Measurements from ENCODE around the gene TMEM242. TPM values are rescaled to one million over a fixed set of nuclear protein-coding genes. Genes with fewer than 3 reads are reported as not detected.
"Not testable (repeated sequence)": the region's sequence is repeated elsewhere in the genome, so short reads cannot be mapped to it uniquely, and the experiment has no call there.

The TMEM242 gene
- total and polyA plus RNA-seq, 7 donors, result 1.8 to 10.0 (median 6.9) TPM

DNA sequence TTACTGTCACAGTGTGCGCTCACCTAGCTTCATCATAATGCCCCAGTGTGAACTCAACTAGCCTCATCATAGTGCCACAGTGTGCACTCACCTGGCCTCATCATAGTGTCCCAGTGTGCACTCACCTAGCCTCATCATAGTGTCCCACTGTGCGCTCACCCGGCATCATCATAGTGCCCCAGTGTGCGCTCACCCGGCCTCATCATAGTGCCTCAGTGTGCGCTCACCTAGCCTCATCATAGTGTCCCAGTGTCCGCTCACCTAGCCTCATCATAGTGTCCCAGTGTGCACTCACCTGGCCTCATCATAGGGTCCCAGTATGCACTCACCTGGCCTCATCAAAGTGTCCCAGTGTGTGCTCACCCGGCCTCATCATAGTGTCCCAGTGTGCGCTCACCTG lies 10.6 kb downstream of the TMEM242 start:
- Histone ChIP-seq H3K27me3 (no peaks in the 10 kb centered on the region), H3K27ac (no peak overlapping the region), H3K36me3 (peaks cover 0 to 22% (median 15%) of the 10 kb centered on the region in 4 donors), H3K4me3 (no peak overlapping the region), H3K9me3 (no peaks in the 10 kb centered on the region), H3K4me1 (peaks cover 0 to 16% (median 10%) of the 10 kb centered on the region in 4 donors)
- intact Hi-C loops (cut with DNase I), result loop anchor here (10.0 kb wide), 1 partner anchor 632 kb away; no protein-coding TSS in a partner anchor
- whole genome bisulfite sequencing, 2 donors, result 75 to 76% methylated on average over 9 of the region's 9 CpGs
- TF ChIP-seq, protein P1, sequence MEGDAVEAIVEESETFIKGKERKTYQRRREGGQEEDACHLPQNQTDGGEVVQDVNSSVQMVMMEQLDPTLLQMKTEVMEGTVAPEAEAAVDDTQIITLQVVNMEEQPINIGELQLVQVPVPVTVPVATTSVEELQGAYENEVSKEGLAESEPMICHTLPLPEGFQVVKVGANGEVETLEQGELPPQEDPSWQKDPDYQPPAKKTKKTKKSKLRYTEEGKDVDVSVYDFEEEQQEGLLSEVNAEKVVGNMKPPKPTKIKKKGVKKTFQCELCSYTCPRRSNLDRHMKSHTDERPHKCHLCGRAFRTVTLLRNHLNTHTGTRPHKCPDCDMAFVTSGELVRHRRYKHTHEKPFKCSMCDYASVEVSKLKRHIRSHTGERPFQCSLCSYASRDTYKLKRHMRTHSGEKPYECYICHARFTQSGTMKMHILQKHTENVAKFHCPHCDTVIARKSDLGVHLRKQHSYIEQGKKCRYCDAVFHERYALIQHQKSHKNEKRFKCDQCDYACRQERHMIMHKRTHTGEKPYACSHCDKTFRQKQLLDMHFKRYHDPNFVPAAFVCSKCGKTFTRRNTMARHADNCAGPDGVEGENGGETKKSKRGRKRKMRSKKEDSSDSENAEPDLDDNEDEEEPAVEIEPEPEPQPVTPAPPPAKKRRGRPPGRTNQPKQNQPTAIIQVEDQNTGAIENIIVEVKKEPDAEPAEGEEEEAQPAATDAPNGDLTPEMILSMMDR (IDR thresholded peaks at IDR 0.05), result no peak
- no peak for TF ChIP-seq POLR2AphosphoS5 (IDR thresholded peaks at IDR 0.05)
- no peak for TF ChIP-seq EP300 (IDR thresholded peaks at IDR 0.05)
- no peak for TF ChIP-seq POLR2A (IDR thresholded peaks at IDR 0.05)
- no peak for DNase-seq

DNA sequence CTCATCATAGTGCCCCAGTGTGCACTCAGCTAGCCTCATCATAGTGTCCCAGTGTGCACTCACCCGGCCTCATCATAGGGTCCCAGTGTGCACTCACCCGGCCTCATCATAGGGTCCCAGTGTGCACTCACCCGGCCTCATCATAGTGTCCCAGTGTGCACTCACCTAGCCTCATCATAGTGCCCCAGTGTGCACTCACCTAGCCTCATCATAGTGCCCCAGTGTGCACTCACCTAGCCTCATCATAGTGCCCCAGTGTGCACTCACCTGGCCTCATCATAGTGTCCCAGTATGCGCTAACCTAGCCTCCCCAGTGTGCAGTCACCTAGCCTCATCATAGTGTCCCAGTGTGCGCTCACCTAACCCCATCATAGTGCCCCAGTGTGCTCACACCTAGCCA lies 12.6 kb downstream of the TMEM242 start:
- WGBS, 2 donors, result 87 to 88% methylated on average over 5 of the region's 5 CpGs
- H3K4me3 ChIP-seq, H3K9me3 ChIP-seq, H3K27me3 ChIP-seq, H3K27ac ChIP-seq, DNase-seq: not testable (repeated sequence)
- Histone ChIP-seq H3K4me1 (peaks cover 0 to 17% (median 16%) of the 10 kb centered on the region in 4 donors), H3K36me3 (peaks cover 0 to 21% (median 12%) of the 10 kb centered on the region in 4 donors)
- intact Hi-C loops (cut with DNase I), result loop anchor here (10.0 kb wide), 1 partner anchor 634 kb away; no protein-coding TSS in a partner anchor

DNA sequence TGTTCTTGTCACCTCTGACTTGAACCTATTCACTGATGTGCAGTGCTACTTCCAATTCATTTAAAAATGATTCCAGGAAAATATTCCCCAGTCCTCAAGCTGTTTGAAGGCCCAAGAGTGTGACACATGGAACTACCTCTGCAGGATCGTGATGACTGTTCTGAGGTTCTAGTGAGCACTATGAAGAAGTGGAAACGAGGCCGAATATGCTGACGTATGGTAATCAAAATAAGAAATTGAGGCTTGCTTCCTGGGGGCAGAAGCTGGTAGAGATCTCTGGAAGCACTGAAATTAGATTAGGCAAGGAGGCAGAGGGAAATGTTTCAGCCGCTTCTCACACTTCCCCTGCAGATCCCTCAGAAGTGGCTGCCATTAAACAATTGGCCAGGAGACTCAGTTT lies 15.7 kb downstream of the TMEM242 start:
- peaks cover 0 to 7% (median 3%) of the 10 kb centered on the region in 4 donors for H3K36me3 ChIP-seq
- H3K27me3 ChIP-seq, result no peaks in the 10 kb centered on the region
- 86 to 93% methylated on average over 5 of the region's 5 CpGs for WGBS, 2 donors
- DNase-seq, result no peak
- H3K4me3 ChIP-seq, result no peak overlapping the region
- peaks cover 0 to 30% (median 25%) of the 10 kb centered on the region in 4 donors for H3K4me1 ChIP-seq
- H3K27ac ChIP-seq, result no peak overlapping the region
- no peaks in the 10 kb centered on the region for H3K9me3 ChIP-seq
- intact Hi-C loops (cut with DNase I), result no loop called here
- TF ChIP-seq, protein P1 (IDR thresholded peaks at IDR 0.05), result no peak
- no peak for TF ChIP-seq POLR2AphosphoS5 (IDR thresholded peaks at IDR 0.05)
- no peak for TF ChIP-seq POLR2A (IDR thresholded peaks at IDR 0.05)
- no peak for TF ChIP-seq EP300 (IDR thresholded peaks at IDR 0.05)

DNA sequence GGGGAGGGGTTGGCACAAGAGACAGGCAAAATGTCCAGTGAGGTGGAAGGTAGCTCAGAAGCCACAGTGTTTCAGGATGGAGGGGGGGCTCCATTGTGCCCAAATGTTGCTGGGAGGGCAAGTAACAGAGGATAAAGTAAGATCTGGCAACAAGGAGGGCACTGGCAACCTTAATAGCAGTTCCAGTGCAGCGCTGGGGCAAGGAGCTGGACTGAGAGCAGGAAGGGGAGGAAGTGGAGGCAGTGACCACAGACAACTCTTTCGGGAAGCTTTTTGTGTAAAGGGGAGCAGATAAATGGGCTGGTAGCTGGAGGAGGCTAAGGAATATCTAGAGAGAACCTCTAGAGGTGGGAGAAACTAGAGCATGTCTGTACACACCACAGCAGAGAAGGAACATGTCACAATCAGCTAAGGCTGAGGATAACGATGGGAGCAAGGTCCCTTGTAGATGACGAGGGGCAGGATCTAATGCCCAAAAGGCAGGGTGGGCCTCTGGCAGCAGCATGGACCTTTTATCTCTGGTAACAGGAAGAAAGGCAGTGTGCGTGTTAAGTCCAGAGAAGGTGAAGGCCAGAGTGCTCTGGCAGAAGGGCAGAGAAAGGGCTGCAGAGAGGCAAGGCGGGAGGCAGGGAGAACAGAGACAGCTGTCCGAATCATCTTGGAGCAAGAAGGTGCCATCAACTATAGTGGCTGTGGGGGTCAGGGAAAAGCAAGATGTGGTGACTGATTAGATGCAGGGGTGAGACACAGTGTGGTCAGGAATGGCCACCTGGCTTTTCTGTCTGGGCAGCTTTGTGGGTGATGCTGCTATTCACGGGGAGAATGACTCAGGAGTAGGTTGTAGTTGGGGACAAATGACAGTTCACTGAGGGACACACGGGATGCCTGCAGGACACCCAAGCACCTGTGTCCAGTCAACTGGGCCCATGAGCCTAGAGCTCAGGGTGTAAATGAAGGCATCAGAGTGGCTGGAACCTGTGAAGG lies 17.4 kb downstream of the TMEM242 start:
- 83 to 84% methylated on average over 9 of the region's 9 CpGs for WGBS, 2 donors
- intact Hi-C loops (cut with DNase I), result no loop called here
- DNase-seq, result no peak
- Histone ChIP-seq H3K4me1 (peaks cover 0 to 30% (median 25%) of the 10 kb centered on the region in 4 donors), H3K27me3 (no peaks in the 10 kb centered on the region), H3K4me3 (peak overlapping the region in 2 of 4 donors; percentile 11 to 16), H3K9me3 (no peaks in the 10 kb centered on the region), H3K27ac (peak overlapping the region; percentile 20 to 73 (median 63)), H3K36me3 (no peaks in the 10 kb centered on the region)
- TF ChIP-seq, protein P1 (IDR thresholded peaks at IDR 0.05), result no peak
- no peak for TF ChIP-seq EP300 (IDR thresholded peaks at IDR 0.05)
- no peak for TF ChIP-seq POLR2A (IDR thresholded peaks at IDR 0.05)
- no peak for TF ChIP-seq POLR2AphosphoS5 (IDR thresholded peaks at IDR 0.05)
